LNCaP clone FGC (cell line): ENCODE measurements around the gene LOXHD1.

Experiments
- DNase-seq: peaks from one replicate; pipeline ENCODE4 v3.0.0-alpha.2; 2011; ENCODE audit warnings: low read depth
- H3K4me3 ChIP-seq: 2 replicates; pipeline ENCODE4 v1.5.1; 2011; ENCODE audit warnings: mild to moderate bottlenecking, low read depth, low read length, control low read depth
- CTCF ChIP-seq: IDR thresholded peaks from 2 replicates; pipeline ENCODE4 v1.5.1; 2012; ENCODE audit warnings: mild to moderate bottlenecking; ENCODE audit not compliant: control insufficient read depth, insufficient read depth; ENCODE audit errors: extremely low read depth

Gene LOXHD1

GRCh38 chr18:46528037-46528436 lies 129.0 kb downstream of the LOXHD1 start:
- no peak for DNase-seq
- no peak overlapping the region for H3K4me3 ChIP-seq
- TF ChIP-seq CTCF = no peak

GRCh38 chr18:46519870-46520269 lies 137.2 kb downstream of the LOXHD1 start:
- no peak for DNase-seq
- no peak overlapping the region for H3K4me3 ChIP-seq
- no peak for TF ChIP-seq CTCF

GRCh38 chr18:46518438-46518837 lies 138.6 kb downstream of the LOXHD1 start:
- no peak overlapping the region for H3K4me3 ChIP-seq
- TF ChIP-seq CTCF = peak; percentile 48
- DNase-seq = no peak

- no peak for DNase-seq
- no peak for TF ChIP-seq CTCF
- no peak overlapping the region for H3K4me3 ChIP-seq
These were observed 140.5 kb downstream of the LOXHD1 start for GRCh38 chr18:46516555-46516954.

GRCh38 chr18:46510386-46510785 lies 146.6 kb downstream of the LOXHD1 start:
- no peak overlapping the region for H3K4me3 ChIP-seq
- no peak for TF ChIP-seq CTCF
- DNase-seq = no peak

- no peak for TF ChIP-seq CTCF
- H3K4me3 ChIP-seq = no peak overlapping the region
- no peak for DNase-seq
These were observed 147.5 kb downstream of the LOXHD1 start for GRCh38 chr18:46509530-46509929.

GRCh38 chr18:46506974-46507586 lies 149.9 kb downstream of the LOXHD1 start:
- peak; percentile 29; the same call in 1 of the 2 replicates for TF ChIP-seq CTCF
- no peak overlapping the region for H3K4me3 ChIP-seq
- no peak for DNase-seq
